ENCODE measurements around the gene WNT16. TPM values are rescaled to one million over a fixed set of nuclear protein-coding genes. Genes with fewer than 3 reads are reported as not detected.

Gene WNT16
- total and polyA plus RNA-seq, 2 of the 8 experiments (the other 6 are each of a cell fraction or from before 2014, with no cell fraction given): 0.11 to 0.52 TPM

DNA sequence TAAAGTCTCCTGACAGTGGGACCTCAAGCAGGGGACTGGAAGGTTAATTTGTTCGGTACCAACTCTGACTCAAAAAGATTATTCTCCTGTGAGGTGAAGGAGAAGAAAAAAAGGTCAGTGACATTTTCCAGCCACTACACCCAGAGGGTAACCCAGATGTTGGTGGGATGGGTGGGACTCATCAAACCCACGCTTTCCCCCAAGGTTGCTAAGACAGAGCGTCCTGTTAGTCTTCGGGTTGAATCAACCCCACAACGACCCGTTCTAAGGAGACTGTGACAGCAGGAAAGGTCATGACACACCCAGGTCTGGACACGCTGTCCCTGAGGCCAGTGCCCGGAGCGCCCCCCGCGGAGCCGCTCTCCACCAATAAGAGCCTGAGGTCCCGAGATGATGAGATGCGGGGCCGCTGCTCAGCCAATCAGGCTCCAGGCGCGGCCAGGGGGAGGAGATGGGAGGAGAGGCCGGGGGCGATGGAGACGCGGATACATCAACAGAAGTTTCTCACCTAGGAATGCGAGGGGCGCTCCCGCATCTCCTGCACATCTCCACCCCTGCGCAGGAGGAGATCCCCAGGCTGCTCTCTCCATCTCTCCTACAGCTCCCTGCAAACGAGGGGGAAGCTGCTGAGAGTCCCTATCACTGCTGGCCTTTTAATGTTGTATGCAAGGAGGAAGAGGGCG lies at the start of gene WNT16 (continued):
- TF ChIP-seq CHD7 (IDR thresholded peaks at IDR 0.05; ENCODE audit: insufficient replicate concordance, low read length) (no peak), SIX5 (IDR thresholded peaks at IDR 0.05; ENCODE audit: low read depth, low read length) (no peak), TEAD4 (IDR thresholded peaks at IDR 0.05; ENCODE audit: low read depth, low read length) (0 out of 2 replicates have a peak, but pooled peaks have one; percentile 23)

Data from H1 (cell line).